Tibial nerve (tissue), 4 donors: ENCODE results near the gene IKZF1. TPM values are rescaled to one million over a fixed set of nuclear protein-coding genes. Genes with fewer than 3 reads are reported as not detected.

Experiments
- DNase-seq, 2 donors: peaks; one replicate each; pipeline ENCODE4 v3.0.0-alpha.2; 2019; ENCODE audit warnings: low spot score in 2 of 2
- H3K27ac ChIP-seq, 4 donors: fragments of 200-600 bp; sonication (generic) in 3 of 4; one replicate each; pipeline ENCODE4 v1.5.1; 2017 to 2019; ENCODE audit warnings: mild to moderate bottlenecking in 1 of 4
- H3K27me3 ChIP-seq, 2 donors: fragments of 200-600 bp; sonication (generic) in 1 of 2; one replicate each; pipeline versions ENCODE4 v1.5.1 to v1.6.0; 2017 to 2019
- H3K36me3 ChIP-seq, 3 donors: fragments of 200-600 bp; sonication (generic); one replicate each; pipeline ENCODE4 v1.5.1; 2018 to 2019
- H3K4me1 ChIP-seq, 4 donors: fragments of 200-600 bp; sonication (generic) in 3 of 4; one replicate each; pipeline ENCODE4 v1.5.1; 2017 to 2019
- H3K4me3 ChIP-seq, 4 donors: fragments of 200-600 bp; sonication (generic) in 3 of 4; one replicate each; pipeline ENCODE4 v1.5.1; 2017 to 2019; ENCODE audit warnings: mild to moderate bottlenecking in 1 of 4, moderate library complexity in 1 of 4
- H3K9me3 ChIP-seq, 4 donors: fragments of 200-600 bp; sonication (generic) in 3 of 4; one replicate each; pipeline ENCODE4 v1.5.1; 2017 to 2019
- CTCF ChIP-seq, 5 experiments: fragments of 200-600 bp in 3 of 5; fragments of 450-650 bp in 2 of 5; sonication (generic) in 3 of 5; IDR thresholded peaks; one replicate each; pipeline ENCODE4 v1.5.1; 2016 to 2019; ENCODE audit warnings: antibody characterized with exemption in 5 of 5, mild to moderate bottlenecking in 3 of 5, moderate library complexity in 2 of 5
- EP300 ChIP-seq, 2 donors: sonication (generic); formaldehyde crosslinking; IDR thresholded peaks; one replicate each; pipeline ENCODE4 v1.6.1; 2017; ENCODE audit warnings: antibody characterized with exemption in 2 of 2, mild to moderate bottlenecking in 1 of 2
- POLR2A ChIP-seq, 2 donors: fragments of 450-650 bp; IDR thresholded peaks; one replicate each; pipeline ENCODE4 v1.6.1; 2017; ENCODE audit warnings: antibody characterized with exemption in 2 of 2, mild to moderate bottlenecking in 2 of 2, moderate library complexity in 2 of 2
- WGBS, 2 donors: methylation state at CpG; one replicate each; pipeline ENCODE4 v1.1.5; 2018; 5-methylcytosine and 5-hydroxymethylcytosine counted together
- total RNA-seq, 4 donors: library from RNA; depleted of rRNA; stranded (reverse); fragments of >200 nt; gene quantifications; one replicate each; pipeline ENCODE4 v1.1.0, GENCODE V29; 2016

The IKZF1 gene
- total RNA-seq, 4 donors from 2014 or later, result 9.6 to 32.1 (median 20.7) TPM

GRCh38 chr7:50310956-50311355, 6.4 kb downstream of the IKZF1 start:
- WGBS, 2 donors, result 95 to 98% methylated on average over 1 of the region's 1 CpG

GRCh38 chr7:50312250-50313162, 8.0 kb downstream of the IKZF1 start:
- H3K4me1 ChIP-seq, result no peaks in the 10 kb centered on the region
- H3K9me3 ChIP-seq, result no peaks in the 10 kb centered on the region
- peak overlapping the region in 1 of 4 donors; percentile 51 for H3K27ac ChIP-seq
- H3K36me3 ChIP-seq, result no peaks in the 10 kb centered on the region
- no peak for DNase-seq
- TF ChIP-seq CTCF (IDR thresholded peaks at IDR 0.05) (no peak), POLR2A (IDR thresholded peaks at IDR 0.05) (no peak), EP300 (IDR thresholded peaks at IDR 0.05) (no peak)
- peaks cover 0 to 5% of the 10 kb centered on the region in 2 donors for H3K27me3 ChIP-seq
- 50 to 60% methylated on average over 10 of the region's 10 CpGs for WGBS, 2 donors
- H3K4me3 ChIP-seq, result no peak overlapping the region

More at GRCh38 chr7:50310956-50311355, 6.4 kb downstream of the IKZF1 start:
- Histone ChIP-seq H3K27me3 (peaks cover 0 to 10% of the 10 kb centered on the region in 2 donors), H3K27ac (peak overlapping the region in 1 of 4 donors; percentile 32), H3K9me3 (no peaks in the 10 kb centered on the region), H3K4me3 (no peak overlapping the region), H3K36me3 (no peaks in the 10 kb centered on the region), H3K4me1 (no peaks in the 10 kb centered on the region)
- TF ChIP-seq POLR2A (IDR thresholded peaks at IDR 0.05) (no peak), CTCF (IDR thresholded peaks at IDR 0.05) (no peak), EP300 (IDR thresholded peaks at IDR 0.05) (no peak)
- no peak for DNase-seq

- no peaks in the 10 kb centered on the region for H3K4me1 ChIP-seq
- H3K27ac ChIP-seq, result peak overlapping the region in 1 of 4 donors; percentile 70
- peak overlapping the region in 1 of 4 donors; percentile 11 for H3K4me3 ChIP-seq
- no peaks in the 10 kb centered on the region for H3K36me3 ChIP-seq
- H3K27me3 ChIP-seq, result no peaks in the 10 kb centered on the region
- no peak for DNase-seq
- 35 to 50% methylated on average over 9 to 11 of the region's 11 CpGs for WGBS, 2 donors
- H3K9me3 ChIP-seq, result no peaks in the 10 kb centered on the region
- TF ChIP-seq CTCF (IDR thresholded peaks at IDR 0.05) (no peak), EP300 (IDR thresholded peaks at IDR 0.05) (no peak), POLR2A (IDR thresholded peaks at IDR 0.05) (no peak)
These were observed 10.5 kb downstream of the IKZF1 start for GRCh38 chr7:50314836-50315592.

- Histone ChIP-seq H3K4me1 (peaks cover 0 to 1% (median 0%) of the 10 kb centered on the region in 4 donors), H3K4me3 (no peak overlapping the region), H3K27ac (peak overlapping the region in 1 of 4 donors; percentile 70), H3K36me3 (no peaks in the 10 kb centered on the region), H3K27me3 (no peaks in the 10 kb centered on the region), H3K9me3 (no peaks in the 10 kb centered on the region)
- WGBS, 2 donors, result 39 to 48% methylated on average over 14 of the region's 14 CpGs
- TF ChIP-seq POLR2A (IDR thresholded peaks at IDR 0.05), result no peak
- TF ChIP-seq CTCF (IDR thresholded peaks at IDR 0.05), result no peak
- no peak for TF ChIP-seq EP300 (IDR thresholded peaks at IDR 0.05)
- DNase-seq, result no peak
These were observed 11.5 kb downstream of the IKZF1 start for GRCh38 chr7:50315739-50316671.
